SK-N-SH (cell line): ENCODE data around the gene SETD4. TPM values are rescaled to one million over a fixed set of nuclear protein-coding genes. Genes with fewer than 3 reads are reported as not detected.

Experiments
- CTCF ChIA-PET: fragments of 300-600, 350-600 bp; formaldehyde crosslinking; extraction: SDS; loops from one replicate; lab custom pipeline; 2021; lab: Yijun Ruan, JAX
- POLR2A ChIA-PET: fragments of 350-600 bp; sonication (Branson Sonifier 250); formaldehyde crosslinking; extraction: SDS; loops from one replicate; lab custom pipeline; 2020; ENCODE audit warnings: antibody characterized with exemption, inconsistent platforms; lab: Yijun Ruan, JAX
- DNase-seq: peaks from one replicate; pipeline ENCODE4 v3.0.0; 2012
- H2AFZ ChIP-seq: fragments of 200-600 bp; sonication (generic); 2 replicates; pipeline ENCODE4 v1.8.1; 2016; ENCODE audit warnings: antibody characterized with exemption, mild to moderate bottlenecking, low read depth
- H3F3A ChIP-seq: fragments of 200-600 bp; sonication (generic); replicated peaks from 2 replicates; pipeline ENCODE3; 2016; ENCODE audit warnings: antibody characterized with exemption, mild to moderate bottlenecking; ENCODE audit not compliant: insufficient read depth
- H3K27ac ChIP-seq, 2 experiments: fragments of 200-500 bp in 1 of 2; fragments of 200-600 bp in 1 of 2; sonication (Bioruptor generic) in 1 of 2; sonication (generic), shearing (Covaris generic) in 1 of 2; 2 replicates each; pipeline versions ENCODE4 v1.5.1 to v1.6.1; 2014 to 2016; ENCODE audit warnings: low read depth in 2 of 2, inconsistent platforms in 1 of 2, low read length in 1 of 2, mild to moderate bottlenecking in 1 of 2, mixed read lengths in 1 of 2
- H3K27me3 ChIP-seq: fragments of 200-600 bp; sonication (generic), shearing (Covaris generic); 2 replicates; pipeline ENCODE4 v1.6.1; 2016; ENCODE audit warnings: mixed run types; ENCODE audit not compliant: insufficient read depth
- H3K36me3 ChIP-seq, 2 experiments: fragments of 200-500 bp in 1 of 2; fragments of 200-600 bp in 1 of 2; sonication (Bioruptor generic) in 1 of 2; sonication (generic) in 1 of 2; replicated peaks in 1 of 2; 2 replicates each; pipeline versions ENCODE3 to v1.5.1; 2014 to 2016; ENCODE audit warnings: low read length in 1 of 2, mild to moderate bottlenecking in 1 of 2; ENCODE audit not compliant: insufficient read depth in 2 of 2, control insufficient read depth in 1 of 2
- H3K4me1 ChIP-seq, 2 experiments: fragments of 200-500 bp in 1 of 2; fragments of 200-600 bp in 1 of 2; sonication (Bioruptor generic) in 1 of 2; sonication (generic), shearing (Covaris generic) in 1 of 2; 2 replicates each; pipeline versions ENCODE4 v1.5.1 to v1.6.1; 2014 to 2016; ENCODE audit warnings: low read depth in 1 of 2, low read length in 1 of 2, mixed run types in 1 of 2; ENCODE audit not compliant: insufficient read depth in 2 of 2, control insufficient read depth in 1 of 2
- H3K4me2 ChIP-seq: fragments of 200-600 bp; sonication (generic), shearing (Covaris generic); 2 replicates; pipeline ENCODE4 v1.6.1; 2017; ENCODE audit warnings: mixed run types
- H3K4me3 ChIP-seq, 2 experiments: fragments of 200-500 bp in 1 of 2; fragments of 200-600 bp in 1 of 2; sonication (Bioruptor generic) in 1 of 2; sonication (generic), shearing (Covaris generic) in 1 of 2; 2 replicates each; pipeline versions ENCODE4 v1.5.1 to v1.8.1; 2014 to 2016; ENCODE audit warnings: low read depth in 2 of 2, inconsistent platforms in 1 of 2, low read length in 1 of 2, mild to moderate bottlenecking in 1 of 2, mixed read lengths in 1 of 2, moderate library complexity in 1 of 2
- H3K79me2 ChIP-seq: fragments of 200-600 bp; sonication (generic); 2 replicates; pipeline ENCODE4 v1.8.1; 2017; ENCODE audit warnings: mild to moderate bottlenecking; ENCODE audit not compliant: insufficient read depth
- H3K9ac ChIP-seq: fragments of 200-600 bp; sonication (generic); 2 replicates; pipeline ENCODE4 v1.6.1; 2017; ENCODE audit warnings: mixed run types
- H3K9me2 ChIP-seq: fragments of 200-600 bp; sonication (generic); 2 replicates; pipeline ENCODE4 v1.6.1; 2017; ENCODE audit warnings: mixed run types
- H3K9me3 ChIP-seq: fragments of 200-600 bp; sonication (generic); 2 replicates; pipeline ENCODE4 v1.6.1; 2017; ENCODE audit warnings: mixed run types, mild to moderate bottlenecking, moderate library complexity
- H4K20me1 ChIP-seq: fragments of 200-600 bp; sonication (generic); 2 replicates; pipeline ENCODE4 v1.6.1; 2017; ENCODE audit warnings: mild to moderate bottlenecking, mixed run types; ENCODE audit not compliant: insufficient read depth
- MAX ChIP-seq: IDR thresholded peaks from 2 replicates; pipeline ENCODE4 v1.4.0; 2012; ENCODE audit warnings: low read depth
- MXI1 ChIP-seq: IDR thresholded peaks from 2 replicates; pipeline ENCODE4 v1.6.1; 2012; ENCODE audit warnings: mild to moderate bottlenecking, low read depth, low read length, improper control_type of control experiment
- RCOR1 ChIP-seq: fragments of 150-350 bp; IDR thresholded peaks from 2 replicates; pipeline ENCODE4 v1.6.1; 2017; ENCODE audit warnings: antibody characterized with exemption, low read length
- REST ChIP-seq: IDR thresholded peaks from 2 replicates; pipeline ENCODE4 v1.6.1; 2012; ENCODE audit warnings: mild to moderate bottlenecking, low read depth, low read length, moderate library complexity
- RFX5 ChIP-seq: IDR thresholded peaks from 2 replicates; pipeline ENCODE4 v1.6.1; 2012; ENCODE audit warnings: mild to moderate bottlenecking, improper control_type of control experiment, low read length
- RXRA ChIP-seq: IDR thresholded peaks from 2 replicates; pipeline ENCODE4 v1.4.0; 2012; ENCODE audit warnings: low read depth, mild to moderate bottlenecking, borderline replicate concordance
- TEAD4 ChIP-seq: IDR thresholded peaks from 2 replicates; pipeline ENCODE4 v1.4.0; 2012; ENCODE audit warnings: mild to moderate bottlenecking, borderline replicate concordance; ENCODE audit not compliant: insufficient read depth
- YY1 ChIP-seq: IDR thresholded peaks from 2 replicates; pipeline ENCODE4 v1.4.0; 2012; ENCODE audit warnings: low read depth, mild to moderate bottlenecking
- WGBS: methylation state at CpG from one replicate; pipeline ENCODE4 v1.1.6; 2017; ENCODE audit warnings: low lambda C conversion rate; 5-methylcytosine and 5-hydroxymethylcytosine counted together
- polyA plus RNA-seq, 3 experiments: library from polyadenylated mRNA; depleted of rRNA; stranded (reverse); fragments of >200 nt; gene quantifications; 2 replicates each; pipeline ENCODE4 v1.2.3, GENCODE V29; 2012
- TF ChIP-seq, protein P1 (sequence below): IDR thresholded peaks from 2 replicates; pipeline ENCODE4 v1.4.0; 2012; ENCODE audit warnings: low read depth, borderline replicate concordance
- TF ChIP-seq, protein P2 (sequence below): fragments of 150-350 bp; IDR thresholded peaks from 2 replicates; pipeline ENCODE4 v1.6.1; 2016; ENCODE audit warnings: mild to moderate bottlenecking, low read depth, low read length
- TF ChIP-seq, protein P3 (sequence below): fragments of 200-600 bp; sonication (generic); IDR thresholded peaks from 2 replicates; pipeline ENCODE4 v1.6.1; 2017; ENCODE audit warnings: antibody characterized with exemption, mild to moderate bottlenecking, moderate library complexity

Gene SETD4
- polyA plus RNA-seq, 1 of the 3 experiments (the other 2 are of a cell fraction): 15.9 TPM

- Histone ChIP-seq H3K9me3 (no peaks in the 10 kb centered on the region), H3F3A (no peaks in the 10 kb centered on the region), H2AFZ (no peak overlapping the region), H3K36me3 (no peaks in the 10 kb centered on the region), H4K20me1 (no peaks in the 10 kb centered on the region), H3K27me3 (no peaks in the 10 kb centered on the region; the same call in 1 of the 2 replicates), H3K9ac (no peak overlapping the region), H3K79me2 (no peaks in the 10 kb centered on the region), H3K27ac (no peak overlapping the region), H3K4me1 (no peaks in the 10 kb centered on the region), H3K4me3 (no peak overlapping the region), H3K4me2 (no peak overlapping the region), H3K9me2 (no peaks in the 10 kb centered on the region)
- no peak for DNase-seq
- ChIA-PET CTCF (interaction anchor here (0.9 to 1.7 kb wide), 2 partner anchors 13 to 1326 kb away, joined by 3 read pairs; no protein-coding TSS in a partner anchor), POLR2A (no interaction called here)
- no peak for TF ChIP-seq RCOR1
- TF ChIP-seq RFX5: no peak
- no peak for TF ChIP-seq MXI1
- TF ChIP-seq, protein P1, sequence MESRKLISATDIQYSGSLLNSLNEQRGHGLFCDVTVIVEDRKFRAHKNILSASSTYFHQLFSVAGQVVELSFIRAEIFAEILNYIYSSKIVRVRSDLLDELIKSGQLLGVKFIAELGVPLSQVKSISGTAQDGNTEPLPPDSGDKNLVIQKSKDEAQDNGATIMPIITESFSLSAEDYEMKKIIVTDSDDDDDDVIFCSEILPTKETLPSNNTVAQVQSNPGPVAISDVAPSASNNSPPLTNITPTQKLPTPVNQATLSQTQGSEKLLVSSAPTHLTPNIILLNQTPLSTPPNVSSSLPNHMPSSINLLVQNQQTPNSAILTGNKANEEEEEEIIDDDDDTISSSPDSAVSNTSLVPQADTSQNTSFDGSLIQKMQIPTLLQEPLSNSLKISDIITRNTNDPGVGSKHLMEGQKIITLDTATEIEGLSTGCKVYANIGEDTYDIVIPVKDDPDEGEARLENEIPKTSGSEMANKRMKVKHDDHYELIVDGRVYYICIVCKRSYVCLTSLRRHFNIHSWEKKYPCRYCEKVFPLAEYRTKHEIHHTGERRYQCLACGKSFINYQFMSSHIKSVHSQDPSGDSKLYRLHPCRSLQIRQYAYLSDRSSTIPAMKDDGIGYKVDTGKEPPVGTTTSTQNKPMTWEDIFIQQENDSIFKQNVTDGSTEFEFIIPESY: no peak
- no peak for TF ChIP-seq REST
- no peak for TF ChIP-seq RXRA
- TF ChIP-seq, protein P2, sequence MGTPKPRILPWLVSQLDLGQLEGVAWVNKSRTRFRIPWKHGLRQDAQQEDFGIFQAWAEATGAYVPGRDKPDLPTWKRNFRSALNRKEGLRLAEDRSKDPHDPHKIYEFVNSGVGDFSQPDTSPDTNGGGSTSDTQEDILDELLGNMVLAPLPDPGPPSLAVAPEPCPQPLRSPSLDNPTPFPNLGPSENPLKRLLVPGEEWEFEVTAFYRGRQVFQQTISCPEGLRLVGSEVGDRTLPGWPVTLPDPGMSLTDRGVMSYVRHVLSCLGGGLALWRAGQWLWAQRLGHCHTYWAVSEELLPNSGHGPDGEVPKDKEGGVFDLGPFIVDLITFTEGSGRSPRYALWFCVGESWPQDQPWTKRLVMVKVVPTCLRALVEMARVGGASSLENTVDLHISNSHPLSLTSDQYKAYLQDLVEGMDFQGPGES: no peak
- no peak for TF ChIP-seq MAX
- TF ChIP-seq, protein P3, sequence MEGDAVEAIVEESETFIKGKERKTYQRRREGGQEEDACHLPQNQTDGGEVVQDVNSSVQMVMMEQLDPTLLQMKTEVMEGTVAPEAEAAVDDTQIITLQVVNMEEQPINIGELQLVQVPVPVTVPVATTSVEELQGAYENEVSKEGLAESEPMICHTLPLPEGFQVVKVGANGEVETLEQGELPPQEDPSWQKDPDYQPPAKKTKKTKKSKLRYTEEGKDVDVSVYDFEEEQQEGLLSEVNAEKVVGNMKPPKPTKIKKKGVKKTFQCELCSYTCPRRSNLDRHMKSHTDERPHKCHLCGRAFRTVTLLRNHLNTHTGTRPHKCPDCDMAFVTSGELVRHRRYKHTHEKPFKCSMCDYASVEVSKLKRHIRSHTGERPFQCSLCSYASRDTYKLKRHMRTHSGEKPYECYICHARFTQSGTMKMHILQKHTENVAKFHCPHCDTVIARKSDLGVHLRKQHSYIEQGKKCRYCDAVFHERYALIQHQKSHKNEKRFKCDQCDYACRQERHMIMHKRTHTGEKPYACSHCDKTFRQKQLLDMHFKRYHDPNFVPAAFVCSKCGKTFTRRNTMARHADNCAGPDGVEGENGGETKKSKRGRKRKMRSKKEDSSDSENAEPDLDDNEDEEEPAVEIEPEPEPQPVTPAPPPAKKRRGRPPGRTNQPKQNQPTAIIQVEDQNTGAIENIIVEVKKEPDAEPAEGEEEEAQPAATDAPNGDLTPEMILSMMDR: no peak
- no peak for TF ChIP-seq YY1
- no peak for TF ChIP-seq TEAD4
- 54% methylated on average over 5 of the region's 5 CpGs for WGBS
These were observed 45.3 kb downstream of the SETD4 start for GRCh38 chr21:36015045-36015444.
